ENCODE data around the gene RABL2A.
"Not testable (repeated sequence)": the region's sequence is repeated elsewhere in the genome, so short reads cannot be mapped to it uniquely, and the experiment has no call there.

RABL2A gene

GRCh38 chr2:113626616-113627330, at the start of gene RABL2A:
RABL2A (plus strand) TSS chr2:113627266; CDS start chr2:113628607, 1,341 bp downstream.
- DNase-seq (ENCODE audit: low read depth, low spot score) = not testable (repeated sequence)

DNA sequence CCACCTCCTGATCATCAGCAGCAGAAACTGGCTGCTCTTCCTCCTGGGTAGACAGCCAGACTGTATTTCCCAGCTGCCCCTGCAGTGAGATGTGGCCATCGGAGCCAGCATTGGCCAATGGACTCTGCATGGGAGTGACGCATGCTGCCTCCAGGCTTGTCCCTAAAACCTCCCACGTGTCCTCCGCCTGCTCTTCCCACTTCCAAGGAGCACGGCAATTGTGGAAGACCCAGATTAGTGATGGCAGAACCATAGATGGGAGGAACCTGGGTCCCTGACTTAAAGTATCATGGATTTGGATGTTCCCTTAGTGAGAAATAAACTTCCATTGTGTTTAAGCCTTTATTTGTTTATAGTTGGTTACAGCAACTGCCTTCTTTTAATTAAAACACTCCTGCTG, 48.6 kb upstream of the RABL2A start:
- not testable (repeated sequence) for DNase-seq (ENCODE audit: low read depth, low spot score)

DNA sequence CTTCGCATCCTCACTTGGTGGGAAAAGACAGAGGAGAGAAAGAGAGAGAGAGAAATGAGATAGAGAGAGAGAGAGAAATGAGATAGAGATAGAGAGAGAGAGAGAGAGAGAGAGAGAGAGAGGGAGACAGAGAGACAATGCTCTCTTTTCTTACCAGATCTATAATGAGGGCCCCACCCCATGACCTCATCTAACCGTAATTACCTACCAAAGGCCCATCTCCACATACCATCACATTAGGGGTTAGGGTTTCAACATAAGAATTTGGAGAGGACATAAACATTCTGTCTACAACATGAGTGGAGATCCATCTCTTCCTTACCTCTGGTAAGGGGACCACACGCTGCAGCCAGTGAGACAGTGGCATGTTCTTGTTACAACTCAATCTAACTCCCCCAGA, 44.6 kb upstream of the RABL2A start:
- not testable (repeated sequence) for DNase-seq (ENCODE audit: low read depth, low spot score)

DNA sequence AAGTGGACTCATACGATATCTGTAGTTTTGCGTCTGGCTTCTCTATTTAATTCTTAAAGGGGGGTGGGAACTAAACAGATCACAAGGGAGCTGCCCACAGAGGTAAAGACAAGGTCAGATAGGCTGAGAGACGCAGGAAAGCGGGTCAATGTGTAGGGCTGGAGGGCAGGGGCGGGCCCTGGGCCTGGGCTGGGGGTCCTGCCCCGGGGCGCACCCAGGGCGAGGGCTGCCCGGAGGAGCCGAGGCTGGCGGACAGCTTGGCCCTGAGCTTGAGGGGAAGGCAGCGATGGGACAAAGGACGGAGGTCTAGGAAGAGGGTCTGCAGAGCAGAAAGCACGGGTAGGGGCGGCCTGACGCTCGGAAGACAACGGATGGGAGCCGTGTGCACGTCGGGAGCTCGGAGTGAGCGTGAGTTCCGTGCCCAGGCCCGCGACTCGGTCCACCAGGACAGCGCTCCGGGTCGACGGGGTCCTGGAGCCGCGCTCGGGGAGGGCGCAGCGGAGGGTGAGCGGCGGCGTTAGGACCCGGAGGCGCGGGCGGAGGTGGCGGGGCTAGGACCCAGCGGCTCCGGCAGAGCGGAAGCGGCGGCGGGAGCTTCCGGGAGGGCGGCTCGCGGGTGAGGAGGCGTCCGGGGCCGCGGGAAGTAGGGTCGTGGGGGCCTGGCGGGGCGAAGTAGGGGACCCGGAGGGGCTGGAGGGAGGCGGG, 43.4 kb upstream of the RABL2A start:
- DNase-seq (ENCODE audit: low read depth, low spot score) = not testable (repeated sequence)

DNA sequence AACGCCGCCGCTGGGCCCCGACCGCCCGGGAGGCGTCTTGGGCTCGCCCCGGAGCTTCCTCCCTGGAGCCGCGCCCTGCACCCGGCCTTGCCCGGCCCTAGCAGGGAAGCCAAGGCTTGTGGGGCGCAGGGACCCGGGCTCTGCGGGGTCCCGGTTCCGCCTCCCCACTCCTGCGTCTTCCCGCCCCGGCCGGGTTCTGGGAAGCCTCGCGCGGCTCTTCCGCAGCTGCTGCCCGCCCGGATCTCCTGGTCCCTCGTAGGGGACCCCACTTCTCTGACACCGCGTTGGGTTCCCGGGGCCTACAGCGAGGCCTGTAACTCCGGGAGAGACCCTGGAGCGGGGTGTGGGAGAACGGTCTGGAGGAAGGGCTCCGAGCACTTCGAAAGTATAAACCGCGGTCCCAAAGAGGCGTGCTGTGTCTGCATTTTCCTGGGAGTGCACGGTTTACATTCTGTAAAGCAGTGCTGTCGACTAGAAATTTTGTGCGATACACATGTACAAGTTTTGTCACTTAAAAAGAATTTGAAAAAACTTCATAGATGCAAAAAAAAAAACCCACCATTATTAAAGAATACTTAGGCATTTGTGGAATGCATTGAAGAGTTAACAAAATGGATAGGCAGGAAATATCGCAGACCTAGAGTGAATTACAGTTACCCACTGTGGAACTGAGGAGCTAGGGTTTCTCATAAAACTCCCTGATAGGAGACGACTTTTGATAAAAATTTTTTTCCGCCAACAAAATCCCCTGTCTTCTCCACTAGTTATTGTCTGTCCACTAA, 42.6 kb upstream of the RABL2A start:
- DNase-seq (ENCODE audit: low read depth, low spot score) = not testable (repeated sequence)

DNA sequence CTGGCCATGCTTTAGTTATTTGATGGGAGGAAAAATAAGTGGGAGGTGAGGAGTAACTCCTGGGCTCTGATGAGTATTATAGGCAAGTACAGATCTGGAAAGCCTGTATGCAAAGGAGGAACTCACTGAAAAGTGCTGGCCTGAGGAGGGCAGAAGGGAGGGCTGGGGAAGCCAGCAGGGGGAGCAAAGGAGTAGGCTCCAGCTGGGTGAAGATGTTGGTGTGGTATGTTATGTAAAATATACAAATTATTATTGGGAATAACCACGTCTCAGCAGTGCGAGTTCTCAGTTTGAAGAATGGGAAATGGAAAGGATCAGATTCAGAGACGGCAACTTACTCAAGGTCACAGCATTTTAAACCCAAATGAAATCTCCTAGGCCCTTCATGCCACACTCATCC, 39.9 kb upstream of the RABL2A start:
- not testable (repeated sequence) for DNase-seq (ENCODE audit: low read depth, low spot score)

DNA sequence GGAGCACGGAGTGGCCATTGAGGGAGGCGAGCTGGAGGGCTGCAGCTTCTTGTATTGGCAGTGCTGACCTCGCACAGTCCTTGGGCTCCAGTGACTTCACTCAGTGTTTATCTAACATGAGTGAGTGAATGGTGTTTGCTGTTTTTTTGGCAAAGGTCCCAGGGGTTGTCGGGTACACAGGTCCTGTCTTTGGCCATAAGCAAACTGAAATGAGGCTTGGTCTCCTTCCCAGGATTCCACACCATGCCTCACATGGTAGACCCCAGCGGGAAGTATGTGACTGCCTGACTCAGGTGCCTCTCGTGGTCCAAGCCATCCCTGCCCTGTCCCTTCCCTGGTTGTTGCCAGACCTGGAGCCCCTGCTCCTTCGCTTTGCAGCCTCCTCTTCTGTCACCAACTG, 37.5 kb upstream of the RABL2A start:
- DNase-seq (ENCODE audit: low read depth, low spot score) = not testable (repeated sequence)

GRCh38 chr2:113591926-113592325, 35.1 kb upstream of the RABL2A start:
- not testable (repeated sequence) for DNase-seq (ENCODE audit: low read depth, low spot score)

DNA sequence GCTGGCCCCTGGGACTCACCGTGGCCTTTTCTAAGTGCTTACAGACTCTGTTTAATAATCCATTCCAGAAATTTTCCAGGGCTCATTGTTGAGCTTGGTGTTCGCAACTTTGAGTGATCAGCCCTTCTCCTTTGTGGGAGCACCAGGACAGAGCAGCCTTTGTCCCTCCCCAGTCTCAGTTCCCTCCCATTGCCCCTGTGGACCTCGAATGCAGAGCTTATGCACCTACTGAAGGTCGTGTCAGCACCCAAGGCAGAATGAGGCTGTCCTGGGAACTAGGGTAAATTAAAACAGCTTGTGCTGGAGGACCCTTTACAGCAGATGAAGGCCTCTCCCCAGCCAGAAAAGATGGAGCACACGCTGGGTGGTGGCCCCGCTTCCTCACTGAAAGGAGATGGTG, 33.8 kb upstream of the RABL2A start:
- DNase-seq (ENCODE audit: low read depth, low spot score) = not testable (repeated sequence)

DNA sequence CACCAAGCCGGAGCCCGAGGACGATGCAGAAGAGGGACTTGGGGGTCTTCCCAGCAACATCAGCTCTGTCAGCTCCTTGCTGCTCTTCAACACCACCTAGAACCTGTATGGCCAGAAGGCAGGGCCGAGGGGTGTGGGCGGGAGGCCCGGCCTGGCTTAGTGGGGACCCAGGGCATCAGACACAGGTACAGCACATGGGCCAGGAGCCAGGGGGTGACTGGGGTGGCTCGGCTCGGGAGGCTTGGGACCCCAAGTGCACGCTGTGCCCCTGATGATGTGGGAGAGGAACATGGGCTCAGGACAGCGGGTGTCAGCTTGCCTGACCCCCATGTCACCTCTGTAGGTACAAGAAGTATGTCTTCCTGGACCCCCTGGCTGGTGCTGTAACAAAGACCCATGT, 31.3 kb upstream of the RABL2A start:
- DNase-seq (ENCODE audit: low read depth, low spot score) = not testable (repeated sequence)

- not testable (repeated sequence) for DNase-seq (ENCODE audit: low read depth, low spot score)
Observed at GRCh38 chr2:113597164-113597563, 29.9 kb upstream of the RABL2A start.

GRCh38 chr2:113597572-113597971, 29.5 kb upstream of the RABL2A start:
- DNase-seq (ENCODE audit: low read depth, low spot score) = not testable (repeated sequence)

GRCh38 chr2:113598180-113598579, 28.9 kb upstream of the RABL2A start:
- DNase-seq (ENCODE audit: low read depth, low spot score) = not testable (repeated sequence)

DNA sequence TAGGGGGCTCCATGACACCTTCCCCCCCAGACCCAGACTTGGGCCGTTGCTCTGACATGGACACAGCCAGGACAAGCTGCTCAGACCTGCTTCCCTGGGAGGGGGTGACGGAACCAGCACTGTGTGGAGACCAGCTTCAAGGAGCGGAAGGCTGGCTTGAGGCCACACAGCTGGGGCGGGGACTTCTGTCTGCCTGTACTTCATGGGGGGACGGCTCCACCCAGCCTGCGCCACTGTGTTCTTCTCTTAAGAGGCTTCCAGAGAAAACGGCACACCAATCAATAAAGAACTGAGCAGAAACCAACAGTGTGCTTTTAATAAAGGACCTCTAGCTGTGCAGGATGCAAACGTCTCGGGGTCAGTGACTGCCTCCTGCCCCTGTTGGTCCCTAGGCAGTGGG, 28.3 kb upstream of the RABL2A start:
- not testable (repeated sequence) for DNase-seq (ENCODE audit: low read depth, low spot score)

- not testable (repeated sequence) for DNase-seq (ENCODE audit: low read depth, low spot score)
Observed at GRCh38 chr2:113599208-113599607, 27.9 kb upstream of the RABL2A start.

GRCh38 chr2:113602040-113602769, 24.9 kb upstream of the RABL2A start:
- DNase-seq (ENCODE audit: low read depth, low spot score) = not testable (repeated sequence)

DNA sequence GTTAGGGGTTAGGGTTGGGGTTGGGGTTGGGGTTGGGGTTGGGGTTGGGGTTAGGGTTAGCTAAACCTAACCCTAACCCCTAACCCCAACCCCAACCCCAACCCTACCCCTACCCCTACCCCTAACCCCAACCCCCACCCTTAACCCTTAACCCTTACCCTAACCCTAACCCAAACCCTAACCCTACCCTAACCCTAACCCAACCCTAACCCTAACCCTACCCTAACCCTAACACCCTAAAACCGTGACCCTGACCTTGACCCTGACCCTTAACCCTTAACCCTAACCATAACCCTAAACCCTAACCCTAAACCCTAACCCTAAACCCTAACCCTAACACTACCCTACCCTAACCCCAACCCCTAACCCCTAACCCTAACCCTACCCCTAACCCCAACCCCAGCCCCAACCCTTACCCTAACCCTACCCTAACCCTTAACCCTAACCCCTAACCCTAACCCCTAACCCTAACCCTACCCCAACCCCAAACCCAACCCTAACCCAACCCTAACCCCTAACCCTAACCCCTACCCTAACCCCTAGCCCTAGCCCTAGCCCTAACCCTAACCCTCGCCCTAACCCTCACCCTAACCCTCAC, 24.1 kb upstream of the RABL2A start:
- no peak for DNase-seq (ENCODE audit: low read depth, low spot score)

GRCh38 chr2:113603467-113604084, 23.5 kb upstream of the RABL2A start:
- not testable (repeated sequence) for DNase-seq (ENCODE audit: low read depth, low spot score)

DNA sequence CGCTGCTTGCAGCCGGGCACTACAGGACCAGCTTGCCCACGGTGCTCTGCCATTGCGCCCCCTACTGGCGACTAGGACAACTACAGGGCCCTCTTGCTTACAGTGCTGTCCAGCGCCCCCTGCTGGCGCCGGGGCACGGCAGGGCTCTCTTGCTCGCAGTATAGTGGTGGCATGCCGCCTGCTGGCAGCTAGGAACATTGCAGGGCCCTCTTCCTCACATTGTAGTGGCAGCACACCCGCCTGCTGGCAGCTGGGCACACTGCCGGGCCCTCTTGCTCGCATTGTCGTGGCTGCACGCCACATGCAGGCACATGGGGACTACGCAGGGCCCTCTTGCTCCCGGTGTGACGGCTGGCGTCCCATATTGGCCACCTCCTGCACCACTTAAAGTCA, 23.0 kb upstream of the RABL2A start:
- DNase-seq (ENCODE audit: low read depth, low spot score) = not testable (repeated sequence)

DNA sequence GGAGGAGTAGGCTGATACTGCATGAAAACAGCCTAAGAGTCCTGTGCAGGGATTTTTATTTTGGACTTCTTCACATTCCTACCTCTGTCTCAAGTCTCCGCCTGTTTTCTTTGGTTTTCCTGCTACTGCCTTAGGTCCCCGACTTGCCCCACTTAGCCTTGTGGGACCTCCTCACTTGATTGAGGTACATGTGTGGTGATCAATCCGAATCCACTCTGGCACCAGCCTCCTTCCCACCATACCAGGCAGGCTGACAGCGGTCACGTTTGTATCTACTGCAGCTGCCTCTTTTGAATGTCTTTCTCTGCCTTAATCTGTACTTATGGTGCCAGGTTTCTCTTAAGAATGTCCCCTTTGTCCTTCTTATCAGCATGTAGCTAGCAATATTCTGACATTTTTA, 22.4 kb upstream of the RABL2A start:
- not testable (repeated sequence) for DNase-seq (ENCODE audit: low read depth, low spot score)

GRCh38 chr2:113606036-113606435, 21.0 kb upstream of the RABL2A start:
- DNase-seq (ENCODE audit: low read depth, low spot score) = not testable (repeated sequence)
